HUES48 (cell line): Measurements from ENCODE around the gene NEDD4L.

ENCODE experiments used
- H3K27ac ChIP-seq: one replicate; pipeline ENCODE4 v1.7.0; 2013; ENCODE audit warnings: low read depth, low read length, inconsistent platforms
- H3K27me3 ChIP-seq: 2 replicates; pipeline ENCODE4 v1.6.1; 2013; ENCODE audit warnings: mild to moderate bottlenecking, low read length; ENCODE audit not compliant: control insufficient read depth, insufficient read depth
- H3K36me3 ChIP-seq: 2 replicates; pipeline ENCODE4 v1.6.1; 2013; ENCODE audit warnings: low read length; ENCODE audit not compliant: control insufficient read depth, insufficient read depth
- H3K4me1 ChIP-seq: 2 replicates; pipeline ENCODE4 v1.6.1; 2013; ENCODE audit warnings: mild to moderate bottlenecking, low read length; ENCODE audit not compliant: control insufficient read depth, insufficient read depth
- H3K4me3 ChIP-seq: 2 replicates; pipeline ENCODE4 v1.5.1; 2013; ENCODE audit warnings: mild to moderate bottlenecking, low read depth, low read length
- H3K9ac ChIP-seq: 2 replicates; pipeline ENCODE4 v1.6.1; 2013; ENCODE audit warnings: mild to moderate bottlenecking, low read depth, low read length, moderate library complexity
- H3K9me3 ChIP-seq: 2 replicates; pipeline ENCODE4 v1.6.1; 2013; ENCODE audit warnings: low read length; ENCODE audit not compliant: control insufficient read depth, insufficient read depth

The NEDD4L gene

DNA sequence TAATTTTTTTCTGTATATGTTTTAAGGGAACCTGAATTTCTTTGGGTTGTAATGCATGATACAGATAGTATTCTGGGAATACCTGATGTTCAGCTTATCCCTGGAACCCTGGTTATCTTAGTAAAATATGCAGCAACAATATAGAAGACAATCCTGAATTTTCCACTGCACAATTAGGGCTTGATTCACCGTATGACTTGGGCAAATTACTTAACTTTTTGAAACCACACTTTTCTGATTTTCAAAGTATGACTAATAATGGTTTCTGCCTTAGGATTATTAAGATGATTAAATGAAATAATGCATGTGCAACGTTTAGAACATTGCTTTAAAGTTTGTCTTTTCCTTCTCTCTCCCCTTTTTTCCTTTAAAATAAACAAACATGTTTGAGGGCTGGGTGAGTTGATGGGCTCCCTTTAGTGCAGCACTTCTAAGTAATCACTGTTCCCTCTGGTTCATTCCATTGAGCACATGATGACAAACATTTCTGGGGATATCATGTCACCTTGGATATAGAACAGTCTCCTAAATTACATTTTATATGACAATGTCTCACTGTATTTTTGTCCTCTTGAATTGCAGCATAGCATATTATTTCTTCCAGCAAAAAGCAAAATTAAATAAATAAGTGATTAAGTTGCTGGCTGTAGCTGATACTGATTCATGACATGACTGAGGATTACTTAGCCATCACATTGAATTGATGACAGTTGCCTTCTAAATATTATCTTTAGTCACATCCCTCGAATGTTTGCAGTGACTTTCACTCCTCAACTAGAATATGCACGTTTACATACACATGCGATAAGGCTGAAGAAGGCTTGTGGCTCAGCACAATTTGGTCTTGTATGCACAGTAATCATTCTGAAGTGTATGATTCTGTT, 254.5 kb downstream of the NEDD4L start:
- Histone ChIP-seq H3K27ac (no peak overlapping the region), H3K4me3 (no peak overlapping the region), H3K36me3 (no peaks in the 10 kb centered on the region), H3K9ac (no peak overlapping the region), H3K27me3 (no peaks in the 10 kb centered on the region), H3K9me3 (no peaks in the 10 kb centered on the region), H3K4me1 (no peaks in the 10 kb centered on the region)

DNA sequence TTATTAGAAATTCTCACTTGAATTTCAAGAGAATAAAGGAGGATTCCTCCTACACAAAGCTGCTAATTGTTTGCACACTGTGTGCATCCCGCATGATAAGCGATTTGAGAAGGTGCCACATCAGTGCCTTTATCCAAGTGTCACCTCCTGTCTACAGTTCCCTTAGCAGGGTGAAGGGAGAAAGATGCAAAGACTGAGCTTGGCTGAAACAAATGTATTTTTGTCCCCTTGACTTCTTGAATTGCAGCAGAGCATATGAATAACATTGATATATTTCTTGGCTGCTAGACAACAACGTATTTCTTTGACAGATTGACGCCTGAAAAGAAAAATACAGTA, 255.1 kb downstream of the NEDD4L start:
- H3K36me3 ChIP-seq, result no peaks in the 10 kb centered on the region
- H3K9ac ChIP-seq, result no peak overlapping the region
- no peak overlapping the region for H3K4me3 ChIP-seq
- H3K27me3 ChIP-seq, result no peaks in the 10 kb centered on the region
- no peak overlapping the region for H3K27ac ChIP-seq
- no peaks in the 10 kb centered on the region for H3K4me1 ChIP-seq
- H3K9me3 ChIP-seq, result no peaks in the 10 kb centered on the region

DNA sequence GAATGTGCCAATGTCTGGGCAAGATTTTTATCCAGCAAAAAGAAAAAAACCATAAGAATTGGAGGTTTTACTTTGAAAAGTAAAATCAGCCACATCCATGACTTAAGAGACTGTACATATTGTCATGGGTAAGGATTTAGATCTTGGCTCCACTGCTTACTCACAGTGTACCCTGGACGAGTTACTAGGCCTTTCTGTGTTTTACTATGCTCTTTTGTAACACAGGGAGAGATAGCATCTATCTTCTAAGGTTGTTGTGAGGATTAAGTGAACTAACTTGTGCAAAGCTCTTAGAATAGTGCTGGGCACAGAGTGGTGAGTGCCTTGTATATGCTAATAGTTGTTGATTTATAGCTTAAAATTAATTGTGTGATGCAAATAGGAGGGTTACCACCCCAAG, 255.9 kb downstream of the NEDD4L start:
- H3K4me1 ChIP-seq, result no peaks in the 10 kb centered on the region
- no peak overlapping the region for H3K9ac ChIP-seq

DNA sequence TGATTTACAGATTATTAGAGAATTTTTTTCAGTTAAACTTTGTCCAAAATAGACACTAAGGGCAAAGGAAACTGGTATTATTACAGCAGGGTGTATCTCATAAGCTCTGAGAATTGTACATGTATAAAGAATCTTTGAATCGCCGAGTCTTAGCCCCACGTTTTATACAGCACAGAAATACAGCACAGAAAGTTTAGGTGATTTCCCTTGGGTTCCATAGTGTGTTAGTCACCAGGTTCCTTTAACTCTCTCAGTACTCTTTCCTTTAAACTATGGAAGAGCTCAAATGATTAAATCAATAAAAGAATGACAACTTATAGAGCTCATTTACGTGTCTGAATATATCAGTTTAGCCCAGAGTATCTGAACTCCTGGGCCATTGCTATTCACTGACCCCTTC, 256.8 kb downstream of the NEDD4L start:
- Histone ChIP-seq H3K4me3 (no peak overlapping the region), H3K27me3 (no peaks in the 10 kb centered on the region), H3K9ac (no peak overlapping the region)

More for the DNA sequence above, 255.9 kb downstream of the NEDD4L start:
- H3K36me3 ChIP-seq, result no peaks in the 10 kb centered on the region
- no peak overlapping the region for H3K4me3 ChIP-seq
- H3K9me3 ChIP-seq, result no peaks in the 10 kb centered on the region
- no peak overlapping the region for H3K27ac ChIP-seq
- H3K27me3 ChIP-seq, result no peaks in the 10 kb centered on the region

DNA sequence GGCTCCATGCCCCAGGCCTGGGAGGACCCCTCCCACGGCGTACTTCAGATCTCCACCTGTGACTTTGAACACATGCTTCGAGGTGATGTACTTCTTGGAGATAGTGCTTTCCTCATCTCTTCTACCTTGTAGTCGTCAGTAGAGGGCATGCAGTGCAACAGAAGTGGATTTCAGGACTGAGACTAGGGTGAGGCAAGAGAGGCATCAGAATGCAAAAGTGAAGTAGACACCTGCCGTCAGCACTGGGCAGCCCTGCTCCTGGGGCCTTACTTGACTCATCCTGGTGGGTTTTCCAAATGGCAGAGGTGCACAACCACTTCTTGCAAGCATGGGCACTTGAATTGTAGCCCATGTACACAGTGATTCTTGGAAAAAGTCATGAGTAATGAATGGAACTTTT, 258.8 kb downstream of the NEDD4L start:
- no peak overlapping the region for H3K9ac ChIP-seq
- H3K27ac ChIP-seq, result no peak overlapping the region
- no peaks in the 10 kb centered on the region for H3K36me3 ChIP-seq
- H3K9me3 ChIP-seq, result no peaks in the 10 kb centered on the region
- H3K4me1 ChIP-seq, result no peaks in the 10 kb centered on the region
- no peaks in the 10 kb centered on the region for H3K27me3 ChIP-seq
- H3K4me3 ChIP-seq, result no peak overlapping the region

More for the DNA sequence above, 256.8 kb downstream of the NEDD4L start:
- Histone ChIP-seq H3K36me3 (no peaks in the 10 kb centered on the region), H3K27ac (no peak overlapping the region), H3K4me1 (no peaks in the 10 kb centered on the region), H3K9me3 (no peaks in the 10 kb centered on the region)

DNA sequence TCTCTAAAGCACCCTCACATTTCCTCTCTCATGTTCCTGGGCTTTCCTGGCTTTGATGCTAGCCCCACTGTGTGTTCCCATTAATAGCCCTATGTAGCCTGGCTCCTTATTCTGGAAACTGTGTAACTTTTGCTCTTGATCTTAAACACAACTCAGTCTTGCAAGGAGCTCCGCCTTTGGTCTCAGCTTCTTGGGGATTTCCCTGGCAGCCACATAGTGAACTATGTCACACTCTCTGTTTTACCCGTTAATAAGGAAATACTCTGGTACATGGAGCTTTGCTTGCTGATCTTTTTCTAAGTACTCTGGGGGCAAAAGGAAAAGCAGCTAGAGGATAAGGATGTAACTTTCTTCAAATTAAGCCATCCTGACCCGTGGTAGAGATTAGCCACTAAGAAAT, 259.3 kb downstream of the NEDD4L start:
- no peak overlapping the region for H3K4me3 ChIP-seq
- H3K4me1 ChIP-seq, result no peaks in the 10 kb centered on the region
- H3K36me3 ChIP-seq, result no peaks in the 10 kb centered on the region
- no peak overlapping the region for H3K9ac ChIP-seq
- no peaks in the 10 kb centered on the region for H3K27me3 ChIP-seq
- H3K9me3 ChIP-seq, result no peaks in the 10 kb centered on the region
- no peak overlapping the region for H3K27ac ChIP-seq

DNA sequence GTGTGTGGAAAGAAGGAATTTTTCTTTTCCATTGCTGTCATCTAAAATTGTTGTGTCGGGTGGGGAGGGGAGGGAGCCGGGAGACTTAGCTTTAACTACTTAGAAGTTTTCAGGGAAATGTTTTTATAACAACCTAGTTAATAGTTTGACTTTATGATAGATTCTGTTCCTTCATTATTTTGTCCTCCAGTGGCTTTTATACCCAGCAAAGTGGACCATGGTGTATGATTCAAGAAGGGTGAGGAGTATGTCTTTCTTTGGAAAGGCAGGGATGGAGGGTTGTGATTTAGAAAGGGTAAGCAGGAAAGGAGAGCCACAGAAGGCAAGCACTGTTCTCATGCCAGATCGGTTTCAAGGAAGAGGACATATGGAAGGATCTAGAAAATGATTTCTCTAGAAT, 261.8 kb downstream of the NEDD4L start:
- Histone ChIP-seq H3K4me1 (no peaks in the 10 kb centered on the region), H3K4me3 (no peak overlapping the region), H3K9ac (no peak overlapping the region), H3K27me3 (no peaks in the 10 kb centered on the region), H3K9me3 (no peaks in the 10 kb centered on the region), H3K36me3 (no peaks in the 10 kb centered on the region), H3K27ac (no peak overlapping the region)

DNA sequence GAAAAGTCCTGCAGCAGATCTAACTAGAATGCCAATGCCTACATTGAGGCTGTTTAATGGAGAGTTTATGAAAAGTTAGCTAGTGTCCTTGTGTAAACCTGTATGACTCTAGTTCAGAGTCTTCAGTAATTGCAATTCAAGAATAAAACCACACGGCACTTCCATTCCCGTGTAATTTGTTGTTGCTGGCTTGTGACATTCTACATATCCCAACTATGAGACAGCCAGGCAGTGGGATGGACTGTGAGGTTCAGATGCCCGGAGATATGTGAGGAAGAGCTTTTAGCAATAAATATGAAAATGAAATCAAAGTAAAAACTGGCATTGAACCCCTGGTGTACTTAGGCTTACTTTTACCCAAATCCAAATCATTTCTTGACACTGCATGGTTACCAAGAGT, 263.4 kb downstream of the NEDD4L start:
- Histone ChIP-seq H3K27me3 (no peaks in the 10 kb centered on the region), H3K4me3 (no peak overlapping the region), H3K36me3 (no peaks in the 10 kb centered on the region), H3K4me1 (no peaks in the 10 kb centered on the region), H3K9me3 (no peaks in the 10 kb centered on the region), H3K9ac (no peak overlapping the region), H3K27ac (no peak overlapping the region)

DNA sequence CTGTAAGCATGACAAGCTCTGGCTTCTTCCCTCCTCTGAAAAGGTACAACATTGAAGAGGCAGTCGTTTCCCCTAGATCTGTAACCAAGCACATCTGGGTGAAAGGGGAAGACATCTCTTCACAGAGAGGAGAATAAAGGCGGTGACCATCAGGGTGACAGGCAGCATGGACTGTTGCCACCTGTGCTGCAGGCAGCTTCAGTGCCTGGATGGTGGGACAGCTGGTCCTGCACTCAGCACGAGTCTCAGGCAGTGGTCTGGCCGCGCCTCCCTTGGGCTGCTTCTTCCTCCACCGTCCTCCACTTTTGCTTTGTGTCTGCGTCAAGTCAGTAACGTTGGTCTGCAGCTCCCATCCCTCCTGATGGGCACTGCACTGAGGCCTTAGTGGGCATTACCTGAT, 264.4 kb downstream of the NEDD4L start:
- Histone ChIP-seq H3K36me3 (no peaks in the 10 kb centered on the region), H3K27me3 (no peaks in the 10 kb centered on the region), H3K4me1 (no peaks in the 10 kb centered on the region), H3K4me3 (no peak overlapping the region), H3K9ac (no peak overlapping the region), H3K27ac (no peak overlapping the region), H3K9me3 (no peaks in the 10 kb centered on the region)

DNA sequence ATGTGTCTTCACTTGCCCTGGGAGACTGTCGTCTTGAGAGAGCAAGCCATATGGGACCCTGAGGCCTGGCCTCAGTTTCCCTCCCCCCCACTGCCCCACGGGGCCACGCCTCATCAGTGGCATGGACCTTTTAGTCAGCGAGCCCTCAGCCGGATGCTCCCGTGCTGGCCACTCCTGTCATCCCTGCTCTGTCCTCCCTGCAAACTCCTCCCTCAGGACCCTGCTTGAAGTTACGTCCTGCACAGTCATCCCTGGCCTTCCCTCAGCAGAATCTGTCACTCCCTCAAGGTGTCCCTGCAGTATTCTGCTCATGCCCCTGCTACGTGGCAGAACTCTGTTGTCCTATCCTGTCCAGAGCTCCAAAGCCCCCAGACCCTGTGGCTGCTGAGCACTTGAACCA, 265.1 kb downstream of the NEDD4L start:
- Histone ChIP-seq H3K36me3 (no peaks in the 10 kb centered on the region), H3K4me1 (no peaks in the 10 kb centered on the region), H3K9ac (no peak overlapping the region), H3K27ac (no peak overlapping the region), H3K27me3 (no peaks in the 10 kb centered on the region), H3K9me3 (no peaks in the 10 kb centered on the region), H3K4me3 (no peak overlapping the region)

DNA sequence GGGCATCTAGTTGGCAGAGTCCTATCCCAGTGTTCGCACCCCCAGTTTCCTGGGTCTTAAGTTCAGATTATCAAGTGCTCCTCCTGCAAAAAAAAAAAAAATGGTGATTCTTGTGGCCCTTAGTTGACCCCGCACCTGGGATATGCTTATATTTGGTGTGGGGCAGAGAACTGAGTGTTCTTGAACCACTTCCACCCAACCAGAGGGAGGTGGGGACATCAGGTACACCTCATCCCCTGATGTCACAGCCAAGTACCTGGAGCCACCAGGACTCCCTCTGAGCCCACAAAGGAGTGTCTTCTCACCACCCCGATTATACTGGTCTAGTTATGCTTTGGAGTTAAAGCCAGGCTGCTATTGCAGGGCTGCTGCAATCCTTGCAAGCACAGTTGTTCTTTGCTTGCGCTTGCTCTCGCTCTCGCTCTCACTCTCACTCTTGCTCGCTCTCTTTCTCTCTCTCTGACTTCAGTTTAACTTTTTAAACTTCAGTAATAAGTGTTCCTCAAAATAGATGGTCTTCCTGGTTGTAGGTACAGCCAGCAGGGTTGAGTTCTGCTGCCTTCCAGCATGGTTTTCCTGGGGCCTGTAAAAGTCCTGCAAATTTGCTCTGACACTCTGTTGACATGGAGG, 265.7 kb downstream of the NEDD4L start:
- Histone ChIP-seq H3K9ac (no peak overlapping the region), H3K4me1 (peaks cover 4% of the 10 kb centered on the region; the same call in 1 of the 2 replicates), H3K9me3 (no peaks in the 10 kb centered on the region), H3K4me3 (no peak overlapping the region), H3K27me3 (no peaks in the 10 kb centered on the region), H3K36me3 (no peaks in the 10 kb centered on the region), H3K27ac (no peak overlapping the region)
